GM12878 (cell line): ENCODE data around the gene ZNF106. TPM values are rescaled to one million over a fixed set of nuclear protein-coding genes. Genes with fewer than 3 reads are reported as not detected.

ENCODE experiments used
- EZH2 ChIP-seq: IDR thresholded peaks from 2 replicates; pipeline ENCODE4 v1.6.1; 2012; ENCODE audit warnings: low read depth, mild to moderate bottlenecking, control low read depth, inconsistent platforms, low read length, borderline replicate concordance; ENCODE audit not compliant: control insufficient read depth
- IRF4 ChIP-seq: IDR thresholded peaks from 2 replicates; pipeline ENCODE4 v1.6.1; 2011; ENCODE audit warnings: low read depth, low read length
- MEF2B ChIP-seq: fragments of 450-650 bp; IDR thresholded peaks from 2 replicates; pipeline ENCODE4 v1.6.1; 2018; ENCODE audit warnings: mild to moderate bottlenecking, moderate library complexity; ENCODE audit not compliant: partially characterized antibody, poor library complexity, severe bottlenecking
- NRF1 ChIP-seq: conservative IDR thresholded peaks from 2 replicates; pipeline ENCODE4 v1.6.1; 2011; ENCODE audit warnings: mild to moderate bottlenecking, low read depth, low read length, improper control_type of control experiment
- RAD21 ChIP-seq: IDR thresholded peaks from 2 replicates; pipeline ENCODE4 v1.6.1; 2011; ENCODE audit warnings: mild to moderate bottlenecking, low read depth, low read length, moderate library complexity; ENCODE audit not compliant: insufficient read depth
- SUZ12 ChIP-seq: fragments of 200-600 bp; sonication (generic); IDR thresholded peaks from one replicate; pipeline ENCODE4 v1.6.1; 2018; ENCODE audit warnings: antibody characterized with exemption, mild to moderate bottlenecking; ENCODE audit not compliant: unreplicated experiment
- TAF1 ChIP-seq: IDR thresholded peaks from 2 replicates; pipeline ENCODE4 v1.6.1; 2011; ENCODE audit warnings: mild to moderate bottlenecking, low read depth, low read length, borderline replicate concordance
- ZBTB11 ChIP-seq: fragments of 450-650 bp; formaldehyde crosslinking; IDR thresholded peaks from 2 replicates; pipeline ENCODE4 v1.5.0; 2022; ENCODE audit warnings: mild to moderate bottlenecking, missing genetic modification characterization
- ZNF274 ChIP-seq: IDR thresholded peaks from one replicate; pipeline ENCODE4 v1.8.0; 2011; ENCODE audit not compliant: insufficient read length, insufficient read depth
- polyA plus RNA-seq, 11 experiments: library from polyadenylated mRNA; depleted of rRNA in 4 of 11; unstranded in 6 of 11; stranded (reverse) in 5 of 11; fragments of >200 nt; fragmentation: Nextera tagmentation in 4 of 11; fragmentation: Illumina TruSeq in 1 of 11; extraction: Ambion mirVana in 4 of 11; extraction: Trizol in 1 of 11; gene quantifications; 1 replicate in 1 of 11; 2 replicates in 10 of 11; pipeline versions ENCODE4 v1.2.1 to v1.2.3, GENCODE V29; 2011 to 2016; ENCODE audit warnings: inconsistent platforms in 2 of 11, missing spikeins in 2 of 11, low read depth in 1 of 11
- total RNA-seq, 4 experiments: library from RNA; depleted of rRNA in 3 of 4; stranded (reverse); fragments of >200 nt in 3 of 4; fragmentation: Illumina TruSeq in 1 of 4; extraction: Trizol in 1 of 4; gene quantifications; 2 replicates each; pipeline versions ENCODE4 v1.2.1 to v1.2.3, GENCODE V29; 2013 to 2021

ZNF106 gene
- total and polyA plus RNA-seq, 10 of the 15 experiments (the other 5 are each of a cell fraction or from before 2014, with no cell fraction given), result 10.7 to 45.3 (median 32.5) TPM

- TF ChIP-seq IRF4 (no peak), SUZ12 (no peak), ZBTB11 (CRISPR knock-in tag) (no peak), MEF2B (no peak), TAF1 (no peak), ZNF274 (no peak), EZH2 (no peak), RAD21 (peak; percentile 71), NRF1 (no peak)
These were observed 105.5 kb downstream of the ZNF106 start (continued) for GRCh38 chr15:42385206-42385979.
